Globus pallidus (tissue), 1 donor: ENCODE data around the gene PLPPR3.

Source experiments
- DNase-seq: peaks from one replicate; pipeline ENCODE4 v3.0.0-alpha.2; 2015; ENCODE audit warnings: low spot score

The PLPPR3 gene

GRCh38 chr19:810077-810855 is 11.5 kb downstream of the PLPPR3 start:
- no peak for DNase-seq

- DNase-seq = no peak
Observed at GRCh38 chr19:808423-808775, 13.4 kb downstream of the PLPPR3 start.

- no peak for DNase-seq
Observed at GRCh38 chr19:807627-808422, 13.9 kb downstream of the PLPPR3 start.

GRCh38 chr19:806815-807421 is 14.8 kb downstream of the PLPPR3 start:
- no peak for DNase-seq

GRCh38 chr19:805600-806550 is 15.9 kb downstream of the PLPPR3 start:
- DNase-seq = no peak

GRCh38 chr19:805166-805551 is 16.6 kb downstream of the PLPPR3 start:
- no peak for DNase-seq

GRCh38 chr19:804419-805165 is 17.2 kb downstream of the PLPPR3 start:
- no peak for DNase-seq

GRCh38 chr19:803686-804418 is 17.9 kb downstream of the PLPPR3 start:
- no peak for DNase-seq

GRCh38 chr19:803099-803561 is 18.6 kb downstream of the PLPPR3 start:
- DNase-seq = no peak

GRCh38 chr19:802498-803098 is 19.2 kb downstream of the PLPPR3 start:
- DNase-seq = no peak

GRCh38 chr19:801861-802497 is 19.8 kb downstream of the PLPPR3 start:
- DNase-seq = no peak

- DNase-seq = no peak
Observed at GRCh38 chr19:801030-801860, 20.5 kb downstream of the PLPPR3 start.

GRCh38 chr19:800360-801029 is 21.3 kb downstream of the PLPPR3 start:
- no peak for DNase-seq

GRCh38 chr19:799076-799881 is 22.5 kb downstream of the PLPPR3 start:
- DNase-seq = no peak

GRCh38 chr19:798415-799075 is 23.2 kb downstream of the PLPPR3 start:
- DNase-seq = no peak
